Adipocyte (in vitro differentiated cells): ENCODE data around the gene COX7A1.

Experiments
- DNase-seq: peaks from one replicate; pipeline ENCODE4 v3.0.0-alpha.2; 2015; ENCODE audit warnings: low read depth
- H3K27me3 ChIP-seq: replicated peaks from 2 replicates; pipeline ENCODE4 v1.7.0; 2013; ENCODE audit warnings: mild to moderate bottlenecking, low read length, moderate library complexity; ENCODE audit not compliant: control insufficient read depth, insufficient read depth
- H3K36me3 ChIP-seq: 2 replicates; pipeline ENCODE4 v1.7.0; 2013; ENCODE audit warnings: low read length, mild to moderate bottlenecking, moderate library complexity; ENCODE audit not compliant: control insufficient read depth, insufficient read depth, severe bottlenecking
- H3K4me1 ChIP-seq: 2 replicates; pipeline ENCODE4 v1.7.0; 2013; ENCODE audit warnings: mild to moderate bottlenecking, low read length, moderate library complexity; ENCODE audit not compliant: control insufficient read depth, insufficient read depth
- H3K4me3 ChIP-seq: 2 replicates; pipeline ENCODE4 v1.7.0; 2013; ENCODE audit warnings: mild to moderate bottlenecking, low read length, moderate library complexity
- H3K9ac ChIP-seq: 2 replicates; pipeline ENCODE4 v1.7.0; 2013; ENCODE audit warnings: mild to moderate bottlenecking, low read length, moderate library complexity
- H3K9me3 ChIP-seq: 2 replicates; pipeline ENCODE4 v1.7.0; 2013; ENCODE audit warnings: mild to moderate bottlenecking, low read length, moderate library complexity; ENCODE audit not compliant: control insufficient read depth

COX7A1 gene

DNA sequence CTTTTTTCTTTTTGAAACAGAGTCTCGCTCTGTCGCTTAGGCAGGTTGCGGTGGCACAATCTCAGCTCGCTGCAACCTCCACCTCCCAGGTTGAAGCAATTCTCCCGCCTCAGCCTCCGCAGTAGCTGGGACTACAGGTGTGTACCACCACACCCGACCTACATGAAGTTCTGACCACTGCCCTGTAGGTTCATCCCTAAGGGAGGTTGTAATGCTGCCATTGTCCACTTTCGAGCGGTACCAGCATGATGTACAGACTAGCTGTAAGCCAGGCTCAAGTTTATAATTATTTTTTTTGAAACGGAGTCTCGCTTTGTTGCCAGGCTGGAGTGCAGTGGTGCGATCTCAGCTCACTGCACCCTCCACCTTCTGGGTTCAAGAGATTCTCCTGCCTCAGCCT, 11.6 kb upstream of the COX7A1 start:
- Histone ChIP-seq H3K36me3 (peaks cover 6% of the 10 kb centered on the region), H3K4me1 (no peaks in the 10 kb centered on the region), H3K9me3 (no peaks in the 10 kb centered on the region), H3K4me3 (no peak overlapping the region), H3K27me3 (no peaks in the 10 kb centered on the region), H3K9ac (no peak overlapping the region)
- no peak for DNase-seq

DNA sequence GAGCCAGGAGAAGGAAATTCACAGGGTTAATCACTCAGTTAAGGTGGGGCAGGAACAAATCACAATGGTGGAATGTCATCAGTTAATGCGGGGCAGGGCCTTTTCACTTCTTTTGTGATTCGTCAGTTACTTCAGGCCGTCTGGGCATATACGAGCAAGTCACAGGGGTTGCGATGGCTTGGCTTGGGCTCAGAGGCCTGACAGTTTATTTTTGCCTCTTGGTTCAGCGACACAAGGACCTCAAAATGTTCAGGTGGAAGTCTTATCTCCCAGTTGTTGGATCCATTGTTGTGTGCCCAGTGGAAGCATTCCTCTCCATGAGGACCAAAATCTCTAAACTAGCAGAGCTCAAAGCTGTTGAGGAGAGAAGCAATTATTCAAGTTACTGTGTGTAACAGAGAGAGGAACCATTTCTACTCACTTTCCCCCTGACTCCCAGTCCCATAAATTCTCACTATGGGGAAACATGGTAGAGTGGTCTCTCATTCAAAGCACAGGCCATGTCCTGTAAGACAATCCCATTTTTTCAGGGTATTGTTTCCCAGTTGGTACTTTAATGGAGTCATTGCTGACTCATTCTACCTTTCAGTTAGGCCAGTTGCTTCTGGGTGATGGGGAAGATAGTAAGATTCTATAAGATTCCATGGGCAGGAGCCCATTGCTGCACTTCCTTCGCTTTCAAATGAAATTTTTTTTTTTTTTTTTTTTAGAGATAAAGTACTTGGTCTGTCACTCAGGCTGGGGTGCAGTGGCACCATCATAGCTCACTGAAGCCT, 8.8 kb upstream of the COX7A1 start:
- Histone ChIP-seq H3K9ac (no peak overlapping the region), H3K9me3 (no peaks in the 10 kb centered on the region), H3K4me3 (no peak overlapping the region), H3K36me3 (peaks cover 3% of the 10 kb centered on the region), H3K4me1 (no peaks in the 10 kb centered on the region), H3K27me3 (no peaks in the 10 kb centered on the region)
- DNase-seq: no peak

DNA sequence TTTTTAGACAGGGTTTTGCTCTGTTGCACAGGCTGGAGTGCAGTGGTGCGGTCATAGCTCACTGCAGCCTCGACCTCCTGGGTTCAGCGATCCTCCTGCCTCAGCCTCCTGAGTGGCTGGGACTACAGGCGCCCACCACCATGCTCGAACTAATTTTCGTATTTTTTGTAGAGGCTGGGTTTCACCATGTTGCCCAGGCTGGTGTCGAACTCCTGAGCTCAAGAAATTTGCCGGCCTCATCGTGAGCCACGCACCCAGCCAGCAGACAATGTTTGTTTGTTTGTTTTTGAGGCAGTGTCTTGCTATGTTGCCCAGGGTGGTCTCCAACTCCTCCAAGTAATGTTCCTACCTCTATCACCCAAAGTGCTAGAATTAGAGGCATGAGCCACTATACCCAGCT, 879 bp upstream of the COX7A1 start:
- no peak for DNase-seq
- H3K4me3 ChIP-seq: peak overlapping the region; percentile 89
- H3K9me3 ChIP-seq: no peaks in the 10 kb centered on the region
- H3K27me3 ChIP-seq: no peaks in the 10 kb centered on the region
- peak overlapping the region; percentile 97 for H3K9ac ChIP-seq
- peaks cover 13% of the 10 kb centered on the region for H3K4me1 ChIP-seq
- peaks cover 17% of the 10 kb centered on the region for H3K36me3 ChIP-seq

DNA sequence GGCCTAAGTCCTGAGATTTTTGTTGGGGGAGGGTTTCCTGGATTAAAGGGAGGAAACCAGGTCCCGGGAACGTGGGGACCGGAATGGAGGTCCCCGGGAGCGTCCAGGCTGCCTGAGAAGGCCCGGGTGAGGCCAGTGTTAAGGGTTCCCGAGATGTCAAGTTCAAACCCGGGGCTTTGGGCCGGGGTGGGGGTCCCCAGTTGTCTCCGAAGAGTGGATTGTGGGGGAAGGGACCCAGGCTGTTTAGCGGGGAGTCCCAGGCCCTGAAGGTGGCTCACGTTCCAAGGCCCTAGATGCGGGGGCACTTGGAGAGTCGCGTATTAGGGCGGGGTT, 262 bp downstream of the COX7A1 start:
- Histone ChIP-seq H3K9ac (peak overlapping the region; percentile 97), H3K4me3 (peak overlapping the region; percentile 89), H3K9me3 (no peaks in the 10 kb centered on the region), H3K36me3 (peaks cover 26% of the 10 kb centered on the region), H3K27me3 (no peaks in the 10 kb centered on the region), H3K4me1 (peaks cover 13% of the 10 kb centered on the region)
- no peak for DNase-seq

DNA sequence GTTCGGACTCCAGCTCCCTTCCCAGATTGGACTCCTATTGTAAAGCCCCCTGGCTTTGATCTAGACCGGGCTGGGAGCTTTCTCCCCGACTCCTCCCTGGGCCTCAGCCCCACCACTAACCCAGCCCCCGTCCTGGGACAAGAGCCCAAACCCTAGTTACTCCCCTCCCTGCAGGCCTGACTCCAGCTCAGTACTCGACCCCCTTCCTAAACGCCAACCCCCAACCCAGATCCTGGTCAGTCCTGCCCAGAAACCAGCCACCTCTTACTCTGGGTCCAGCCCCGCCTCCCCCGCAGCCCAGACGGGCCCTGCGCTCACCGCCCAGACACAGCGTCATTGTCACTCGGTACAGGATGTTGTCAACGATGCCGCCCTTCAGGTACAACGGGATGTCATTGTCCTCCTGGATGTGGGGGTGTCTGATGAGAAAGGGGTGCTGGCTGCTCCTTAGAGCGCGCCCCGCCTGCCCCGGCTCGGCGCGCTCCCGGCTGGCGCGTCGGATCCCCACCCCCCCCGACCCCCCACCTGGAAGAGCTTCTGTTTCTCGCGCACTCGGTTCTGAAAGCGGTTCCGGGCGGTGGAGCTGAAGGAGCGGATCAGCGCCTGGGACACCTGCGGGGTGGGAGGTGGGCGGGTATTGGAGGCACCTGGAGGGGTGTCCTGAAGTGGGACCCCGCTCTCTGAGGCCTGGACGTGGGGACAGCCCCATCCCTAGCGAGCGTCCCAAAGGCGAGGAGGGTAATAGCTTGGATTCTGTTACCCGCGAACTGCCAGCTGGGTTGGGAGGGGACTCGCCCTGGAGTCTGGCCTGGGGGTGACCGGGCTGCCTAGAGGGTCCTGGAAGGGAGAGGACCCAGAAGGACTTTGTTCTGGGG, 866 bp downstream of the COX7A1 start:
- peak overlapping the region; percentile 89 for H3K4me3 ChIP-seq
- H3K27me3 ChIP-seq: no peaks in the 10 kb centered on the region
- peaks cover 32% of the 10 kb centered on the region for H3K36me3 ChIP-seq
- peaks cover 13% of the 10 kb centered on the region for H3K4me1 ChIP-seq
- peak overlapping the region; percentile 97 for H3K9ac ChIP-seq
- no peak for DNase-seq
- H3K9me3 ChIP-seq: no peaks in the 10 kb centered on the region

DNA sequence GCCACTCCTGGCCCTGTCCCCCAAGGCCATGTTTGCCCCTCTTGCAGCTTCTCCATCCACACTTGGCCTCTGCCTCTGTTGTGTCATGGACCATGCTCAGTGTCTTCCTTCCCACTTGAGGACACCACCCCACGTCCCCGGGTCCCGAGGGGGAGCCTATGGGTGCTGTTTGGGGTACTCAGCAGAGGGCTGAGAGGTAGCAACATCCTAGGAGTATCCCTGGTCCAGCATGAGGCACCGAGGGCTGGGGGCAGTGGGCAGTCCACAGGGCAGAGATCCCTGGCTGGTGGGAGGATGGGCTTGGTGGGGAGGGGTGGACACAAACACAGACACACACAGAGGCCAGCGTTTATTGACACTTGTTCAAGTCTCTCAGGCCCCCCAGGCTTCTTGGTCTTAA, 1.7 kb downstream of the COX7A1 start:
- Histone ChIP-seq H3K4me1 (peaks cover 13% of the 10 kb centered on the region), H3K4me3 (peak overlapping the region; percentile 89), H3K27me3 (no peaks in the 10 kb centered on the region), H3K36me3 (peaks cover 40% of the 10 kb centered on the region), H3K9ac (peak overlapping the region; percentile 97), H3K9me3 (no peaks in the 10 kb centered on the region)
- DNase-seq: no peak

DNA sequence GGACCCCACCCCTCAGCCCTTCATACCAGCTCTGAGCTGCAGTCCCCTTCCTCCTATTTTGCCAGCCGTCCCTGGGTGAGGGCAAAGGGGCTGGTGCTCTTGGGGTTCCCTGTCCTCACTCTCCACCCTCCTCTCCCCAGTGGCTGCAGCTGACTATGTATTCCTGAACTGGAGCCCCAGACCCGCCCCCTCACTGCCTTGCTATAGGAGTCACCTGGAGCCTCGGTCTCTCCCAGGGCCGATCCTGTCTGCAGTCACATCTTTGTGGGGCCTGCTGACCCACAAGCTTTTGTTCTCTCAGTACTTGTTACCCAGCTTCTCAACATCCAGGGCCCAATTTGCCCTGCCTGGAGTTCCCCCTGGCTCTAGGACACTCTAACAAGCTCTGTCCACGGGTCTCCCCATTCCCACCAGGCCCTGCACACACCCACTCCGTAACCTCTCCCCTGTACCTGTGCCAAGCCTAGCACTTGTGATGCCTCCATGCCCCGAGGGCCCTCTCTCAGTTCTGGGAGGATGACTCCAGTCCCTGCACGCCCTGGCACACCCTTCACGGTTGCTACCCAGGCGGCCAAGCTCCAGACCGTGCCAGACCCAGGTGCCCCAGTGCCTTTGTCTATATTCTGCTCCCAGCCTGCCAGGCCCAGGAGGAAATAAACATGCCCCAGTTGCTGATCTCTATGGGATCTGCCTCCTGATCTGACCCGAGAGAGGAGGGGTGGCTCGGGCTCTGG, 2.4 kb downstream of the COX7A1 start:
- no peaks in the 10 kb centered on the region for H3K9me3 ChIP-seq
- peaks cover 13% of the 10 kb centered on the region for H3K4me1 ChIP-seq
- no peak overlapping the region for H3K9ac ChIP-seq
- DNase-seq: no peak
- H3K27me3 ChIP-seq: no peaks in the 10 kb centered on the region
- no peak overlapping the region for H3K4me3 ChIP-seq
- peaks cover 47% of the 10 kb centered on the region for H3K36me3 ChIP-seq

DNA sequence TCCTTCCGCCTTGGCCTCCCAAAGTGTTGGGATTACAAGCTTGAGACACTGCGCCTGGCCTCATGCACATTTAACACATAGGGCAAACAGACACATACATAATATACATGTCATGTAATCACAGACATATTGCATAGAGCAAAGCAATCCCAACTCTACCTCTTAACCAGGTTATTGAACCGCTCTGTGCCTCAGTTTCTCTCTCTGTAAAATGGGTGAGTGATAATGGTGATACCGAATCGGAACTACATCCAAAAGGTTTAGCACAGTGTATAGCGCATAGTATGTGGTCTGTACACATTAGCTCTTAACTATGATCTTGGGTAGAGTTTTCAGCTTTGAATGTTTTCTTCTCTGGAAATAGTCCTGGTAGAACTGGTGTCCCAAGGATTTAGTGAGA, 7.6 kb downstream of the COX7A1 start:
- Histone ChIP-seq H3K9me3 (no peaks in the 10 kb centered on the region), H3K36me3 (peaks cover 63% of the 10 kb centered on the region), H3K4me3 (no peak overlapping the region), H3K27me3 (no peaks in the 10 kb centered on the region), H3K4me1 (peaks cover 8% of the 10 kb centered on the region), H3K9ac (no peak overlapping the region)
- no peak for DNase-seq

DNA sequence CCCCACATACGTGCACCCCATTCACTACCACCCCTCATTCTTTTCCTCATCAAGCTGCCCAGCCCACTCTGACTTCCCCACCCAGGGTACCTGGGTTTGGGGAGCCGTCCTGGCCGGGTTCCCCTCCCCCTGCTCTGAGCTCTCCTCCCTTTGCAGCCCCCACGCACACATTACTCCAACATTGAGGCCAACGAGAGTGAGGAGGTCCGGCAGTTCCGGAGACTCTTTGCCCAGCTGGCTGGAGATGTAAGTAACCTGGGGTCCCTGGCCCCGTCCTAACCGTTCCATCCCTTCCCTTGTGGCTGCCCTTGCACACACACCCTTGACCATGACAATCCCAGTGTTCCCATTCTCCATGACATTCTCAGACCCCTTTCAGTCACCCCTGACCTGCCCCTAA, 9.8 kb downstream of the COX7A1 start:
- no peaks in the 10 kb centered on the region for H3K9me3 ChIP-seq
- H3K4me3 ChIP-seq: no peak overlapping the region
- no peak for DNase-seq
- H3K9ac ChIP-seq: no peak overlapping the region
- peaks cover 12% of the 10 kb centered on the region for H3K4me1 ChIP-seq
- no peaks in the 10 kb centered on the region for H3K27me3 ChIP-seq
- H3K36me3 ChIP-seq: peaks cover 45% of the 10 kb centered on the region

DNA sequence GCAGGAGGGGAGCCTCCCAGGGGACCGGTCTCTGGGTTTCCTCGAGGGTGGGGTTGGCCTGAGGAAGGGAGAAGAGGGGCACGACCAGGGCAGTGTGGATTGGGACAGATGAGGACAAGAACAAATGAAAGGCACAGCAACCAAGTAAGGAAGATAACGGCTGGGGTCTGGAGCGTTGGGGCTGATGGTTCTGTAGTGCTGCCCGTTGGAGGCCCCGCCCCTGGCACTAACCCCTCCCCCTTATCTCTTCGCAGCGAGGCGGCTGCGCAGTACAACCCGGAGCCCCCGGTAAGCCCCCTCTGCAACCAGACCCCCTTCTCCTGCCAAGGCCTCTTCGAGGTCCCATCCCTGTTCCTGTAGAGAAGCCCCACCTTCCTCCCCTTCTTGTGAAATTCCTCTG, 10.2 kb downstream of the COX7A1 start:
- Histone ChIP-seq H3K9me3 (no peaks in the 10 kb centered on the region), H3K4me3 (no peak overlapping the region), H3K36me3 (peaks cover 42% of the 10 kb centered on the region)

More for the DNA sequence above, 10.2 kb downstream of the COX7A1 start:
- DNase-seq: no peak
- H3K9ac ChIP-seq: no peak overlapping the region
- peaks cover 15% of the 10 kb centered on the region for H3K4me1 ChIP-seq
- no peaks in the 10 kb centered on the region for H3K27me3 ChIP-seq
